Cardiac fibroblast (primary cell): ENCODE results near the gene MYH10.
"Not testable (repeated sequence)": the region's sequence is repeated elsewhere in the genome, so short reads cannot be mapped to it uniquely, and the experiment has no call there.

ENCODE experiments used
- DNase-seq, 2 donors: peaks; one replicate each; pipeline versions ENCODE4 v3.0.0 to v3.0.0-alpha.2; 2010; ENCODE audit warnings: low read depth in 2 of 2
- H3K4me3 ChIP-seq, 2 donors: replicated peaks in 1 of 2; 1 replicate in 1 of 2; 2 replicates in 1 of 2; pipeline ENCODE4 v1.5.1; 2011; ENCODE audit warnings: low read depth in 2 of 2, low read length in 2 of 2, mild to moderate bottlenecking in 2 of 2, moderate library complexity in 1 of 2
- CTCF ChIP-seq: IDR thresholded peaks from one replicate; pipeline ENCODE4 v1.5.1; 2011; ENCODE audit warnings: low read depth, mild to moderate bottlenecking, low read length, inconsistent platforms

Gene MYH10

DNA sequence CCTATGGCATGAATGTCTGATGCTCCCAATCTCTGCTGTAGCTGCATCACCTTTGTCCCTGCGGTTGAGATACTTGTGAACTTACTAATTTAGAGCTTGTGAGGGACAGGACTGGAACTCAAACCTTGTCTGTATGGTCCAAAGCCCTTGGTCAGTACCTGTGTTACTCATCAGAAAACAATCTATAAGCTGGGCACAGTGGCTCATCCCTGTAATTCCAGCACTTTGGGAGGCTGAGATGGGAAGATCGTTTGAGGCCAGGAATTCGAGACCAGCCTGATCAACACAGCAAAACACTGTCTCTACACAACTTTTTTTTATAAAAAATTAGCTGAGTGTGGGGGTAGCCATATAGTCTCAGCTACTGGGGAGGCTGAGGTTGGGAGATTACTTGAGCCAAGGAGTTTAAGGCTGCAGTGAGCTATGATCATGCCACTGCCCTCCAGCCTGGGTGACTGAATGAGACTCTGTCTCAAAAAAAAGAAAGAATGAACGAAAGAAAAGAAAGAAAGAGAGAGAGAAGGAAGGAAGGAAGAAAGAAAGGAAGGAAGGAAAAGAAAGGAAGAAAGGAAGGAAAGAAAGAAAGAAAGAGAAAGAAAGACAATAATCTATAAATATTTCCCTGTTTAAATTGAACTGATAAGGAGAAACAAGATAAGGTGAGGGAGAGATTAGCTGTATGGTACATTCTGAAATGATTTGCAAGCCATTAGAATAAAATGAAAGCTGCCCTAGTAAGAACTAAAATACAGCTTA lies 31.7 kb upstream of the MYH10 start:
- TF ChIP-seq CTCF: no peak
- H3K4me3 ChIP-seq: no peak overlapping the region
- no peak for DNase-seq

- DNase-seq: not testable (repeated sequence)
Observed at GRCh38 chr17:8660709-8661108, 30.2 kb upstream of the MYH10 start.

GRCh38 chr17:8659758-8660410 lies 29.4 kb upstream of the MYH10 start:
- no peak for TF ChIP-seq CTCF
- no peak overlapping the region for H3K4me3 ChIP-seq
- DNase-seq: no peak

More at GRCh38 chr17:8660709-8661108, 30.2 kb upstream of the MYH10 start:
- not testable (repeated sequence) for H3K4me3 ChIP-seq

DNA sequence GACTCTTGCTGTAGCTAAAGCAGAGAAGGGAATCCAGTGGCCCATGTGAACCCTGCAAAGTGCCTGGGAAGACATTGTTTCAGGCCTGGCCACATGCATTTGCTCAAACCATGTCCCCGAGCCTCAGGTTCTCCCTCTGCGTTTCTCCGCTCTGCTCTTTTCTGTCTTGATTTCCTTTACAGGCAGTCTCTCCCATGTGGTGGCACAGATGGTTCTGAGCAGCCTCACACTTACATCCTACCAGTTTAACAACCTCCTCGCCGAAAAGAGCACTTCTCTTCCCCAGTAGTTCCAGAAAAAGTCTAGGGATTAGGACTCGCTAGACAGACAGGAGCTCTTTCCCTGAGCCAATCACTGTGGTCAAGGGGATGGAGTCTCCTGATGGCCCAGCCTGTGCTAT lies 28.3 kb upstream of the MYH10 start:
- H3K4me3 ChIP-seq: no peak overlapping the region
- DNase-seq: no peak
- no peak for TF ChIP-seq CTCF

- DNase-seq: no peak
- no peak for TF ChIP-seq CTCF
- no peak overlapping the region for H3K4me3 ChIP-seq
Observed at GRCh38 chr17:8656693-8657092, 26.2 kb upstream of the MYH10 start.

DNA sequence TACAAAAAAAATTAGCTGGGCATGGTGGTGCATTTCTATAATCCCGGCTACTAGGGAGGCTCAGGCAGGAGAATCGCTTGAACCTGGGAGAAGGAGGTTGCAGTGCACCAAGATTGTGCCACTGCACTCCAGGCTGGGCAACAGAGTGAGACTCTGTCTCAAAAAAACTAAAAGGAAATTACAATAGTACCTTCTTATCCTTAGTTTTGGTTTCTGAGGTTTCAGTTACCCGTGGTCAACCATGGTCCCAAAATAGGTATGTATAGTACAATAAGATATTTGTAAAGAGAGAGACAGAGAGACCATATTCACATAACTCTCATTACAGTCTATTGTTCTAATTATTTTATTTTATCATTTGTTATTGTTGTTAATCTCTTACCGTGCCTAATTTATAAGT lies 24.3 kb upstream of the MYH10 start:
- no peak overlapping the region for H3K4me3 ChIP-seq
- TF ChIP-seq CTCF: no peak
- no peak for DNase-seq

DNA sequence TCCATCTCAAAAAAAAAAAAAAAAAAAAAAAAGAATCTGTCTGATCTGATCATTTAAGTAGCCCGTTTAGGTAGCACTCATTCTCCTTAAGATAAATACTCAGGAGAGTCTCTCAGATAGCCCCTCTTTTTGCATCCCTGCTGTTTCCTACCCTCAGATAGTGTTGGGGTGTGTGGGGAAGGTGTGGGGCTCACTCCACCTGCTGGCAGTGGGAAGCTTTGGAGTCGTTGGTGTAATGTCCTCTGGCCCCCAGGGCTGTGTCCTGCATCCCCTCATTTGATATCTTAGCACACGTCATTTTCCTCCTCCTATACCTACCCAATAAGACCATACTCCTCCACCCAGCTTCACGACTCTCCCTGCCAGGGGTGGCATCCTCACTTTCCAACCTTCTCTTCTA lies 20.5 kb upstream of the MYH10 start:
- TF ChIP-seq CTCF: no peak
- no peak for DNase-seq
- no peak overlapping the region for H3K4me3 ChIP-seq
